ENCODE measurements around the gene CORO2B.

CORO2B gene

DNA sequence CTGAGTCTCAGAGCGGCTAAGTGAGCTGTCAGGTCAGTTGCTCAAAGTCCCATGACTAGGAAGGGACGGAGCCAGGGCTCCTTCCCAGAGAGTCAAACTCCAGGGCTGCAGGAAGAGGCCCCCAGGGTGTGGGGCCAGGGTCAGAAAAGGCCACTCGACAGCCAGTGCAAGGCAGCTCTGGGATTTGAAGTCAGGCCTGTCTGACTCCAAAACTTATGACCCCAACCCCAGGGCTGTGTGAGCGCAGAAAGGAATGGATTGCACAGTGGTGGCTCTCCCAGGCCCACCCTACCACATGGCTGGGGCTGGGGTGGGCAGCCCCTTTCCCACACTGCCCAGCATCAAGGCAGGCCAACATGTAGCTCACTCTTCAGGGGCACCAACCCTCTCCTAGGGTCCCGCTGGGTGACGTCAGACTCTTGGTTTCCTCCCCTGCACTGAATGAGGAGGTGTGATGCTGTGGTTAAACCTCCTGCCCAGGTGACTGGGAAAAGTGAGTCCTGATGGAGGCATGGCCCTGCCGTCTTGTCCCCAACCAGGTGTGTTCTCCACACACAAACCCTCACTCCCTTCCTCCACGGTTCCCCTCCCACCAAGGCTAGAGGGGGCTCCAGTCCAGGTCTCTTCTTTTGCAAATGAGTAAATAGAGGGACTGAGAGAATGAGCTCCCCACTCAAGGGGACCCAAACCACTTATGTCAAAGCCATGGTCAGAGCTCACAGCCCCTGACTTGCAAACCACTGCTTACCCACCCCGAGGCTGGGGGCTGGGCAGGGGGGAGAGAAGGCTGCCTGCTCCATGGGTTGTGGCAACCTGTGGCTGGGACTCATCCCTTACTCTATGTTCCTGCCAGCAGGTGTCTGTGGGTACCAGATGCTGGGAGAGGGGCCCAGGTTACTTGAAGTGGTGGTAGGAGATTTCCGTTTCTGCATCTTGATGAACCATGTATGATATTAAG lies 23.8 kb upstream of the CORO2B start:
- no peak for DNase-seq

DNA sequence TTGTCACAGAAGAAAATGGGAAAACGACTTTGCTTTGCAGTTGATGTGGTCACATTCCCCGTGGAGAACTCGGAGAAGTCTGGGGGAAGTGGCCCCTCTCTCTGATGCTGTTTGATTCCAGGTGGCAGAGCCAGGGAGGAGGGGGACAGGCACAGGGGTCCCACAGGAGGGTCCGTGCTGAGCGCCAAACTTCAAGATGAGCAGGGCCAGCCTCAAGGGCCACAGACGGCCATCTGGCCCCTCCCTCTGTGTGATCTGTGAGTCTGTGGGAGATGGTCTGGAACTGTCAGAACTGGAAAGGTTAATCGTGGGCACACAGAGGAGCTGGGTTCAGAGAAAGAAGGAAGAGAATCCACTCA lies 23.1 kb upstream of the CORO2B start:
- no peak for DNase-seq

DNA sequence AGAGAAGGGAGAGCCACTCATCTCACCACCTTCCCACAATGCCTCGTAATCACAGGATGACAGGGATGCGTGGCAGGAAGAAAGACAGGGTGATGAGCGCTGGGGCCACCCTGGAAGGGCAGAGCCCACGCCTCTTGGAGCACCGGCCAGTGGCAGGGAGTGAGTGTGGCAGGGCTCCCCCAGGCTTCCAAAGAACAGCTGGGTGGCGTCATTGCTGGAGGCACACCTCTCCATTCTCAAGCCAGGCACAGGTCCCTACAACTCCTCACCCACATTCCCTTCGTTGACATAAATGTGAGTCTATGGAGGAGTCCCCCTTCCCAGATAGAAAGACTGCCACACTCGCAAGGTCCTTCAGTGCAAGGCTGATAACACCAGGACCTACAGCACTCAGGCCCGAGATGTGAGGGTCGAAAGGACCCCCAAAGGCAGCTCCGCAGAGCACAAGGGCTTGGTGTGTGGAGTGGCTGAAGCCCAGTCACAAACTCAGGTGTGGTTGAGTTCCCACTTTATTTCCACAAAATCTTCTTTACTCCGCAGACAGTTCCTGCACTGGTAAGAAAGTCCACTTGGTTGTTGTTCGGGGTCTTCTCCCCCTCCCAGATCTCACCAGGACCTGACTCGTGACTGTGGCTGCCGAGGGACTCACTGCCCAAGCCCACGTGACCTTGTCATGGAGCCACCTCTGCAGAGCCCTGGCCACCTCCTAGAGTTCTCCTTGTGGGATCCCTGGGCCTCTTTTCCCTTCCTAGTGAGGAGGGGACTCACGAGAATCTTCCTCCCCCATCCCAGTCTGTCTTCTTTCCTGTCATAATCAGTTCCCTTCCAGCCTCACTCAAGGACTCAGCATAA lies 22.4 kb upstream of the CORO2B start:
- no peak for DNase-seq

DNA sequence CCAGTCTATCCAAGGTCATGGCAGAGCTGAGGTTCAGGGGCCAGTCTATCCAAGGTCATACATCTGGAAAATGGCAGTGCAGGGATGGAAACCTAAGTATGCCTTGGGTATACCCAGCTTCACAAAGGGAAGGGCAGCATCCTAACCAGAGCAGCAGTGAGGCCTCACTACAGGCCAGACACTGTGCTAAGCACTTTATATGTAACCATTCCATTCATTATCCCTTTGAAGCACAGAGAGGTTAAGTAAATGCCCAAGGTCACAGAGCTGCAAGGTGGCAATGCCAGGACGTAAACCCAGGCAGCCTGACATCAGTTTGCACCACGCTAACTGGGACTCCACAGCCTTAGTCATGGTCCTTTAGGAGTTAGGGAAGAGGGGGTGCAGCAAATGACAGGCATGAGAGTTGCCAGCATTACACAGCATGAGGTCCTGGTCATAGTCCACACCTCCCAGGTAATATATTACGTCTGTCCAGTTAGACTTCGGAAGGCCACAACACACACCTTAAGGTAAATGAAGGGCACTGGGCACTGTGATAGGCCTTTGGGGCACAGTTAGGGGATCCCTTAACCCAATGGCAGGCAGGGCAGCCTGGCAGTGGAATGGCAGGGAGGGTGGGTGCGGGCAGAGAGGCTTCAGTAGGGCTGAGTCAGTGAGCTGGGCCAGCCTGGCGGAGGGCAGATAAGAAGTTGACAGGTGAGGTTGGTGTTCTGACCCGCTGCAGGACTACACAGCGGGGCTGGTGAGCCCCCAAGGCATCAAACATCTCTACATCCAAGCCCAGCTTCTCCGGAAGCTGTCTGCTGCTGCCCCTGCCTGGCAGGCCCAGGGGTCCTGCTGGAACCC lies 21.1 kb upstream of the CORO2B start:
- DNase-seq = no peak

DNA sequence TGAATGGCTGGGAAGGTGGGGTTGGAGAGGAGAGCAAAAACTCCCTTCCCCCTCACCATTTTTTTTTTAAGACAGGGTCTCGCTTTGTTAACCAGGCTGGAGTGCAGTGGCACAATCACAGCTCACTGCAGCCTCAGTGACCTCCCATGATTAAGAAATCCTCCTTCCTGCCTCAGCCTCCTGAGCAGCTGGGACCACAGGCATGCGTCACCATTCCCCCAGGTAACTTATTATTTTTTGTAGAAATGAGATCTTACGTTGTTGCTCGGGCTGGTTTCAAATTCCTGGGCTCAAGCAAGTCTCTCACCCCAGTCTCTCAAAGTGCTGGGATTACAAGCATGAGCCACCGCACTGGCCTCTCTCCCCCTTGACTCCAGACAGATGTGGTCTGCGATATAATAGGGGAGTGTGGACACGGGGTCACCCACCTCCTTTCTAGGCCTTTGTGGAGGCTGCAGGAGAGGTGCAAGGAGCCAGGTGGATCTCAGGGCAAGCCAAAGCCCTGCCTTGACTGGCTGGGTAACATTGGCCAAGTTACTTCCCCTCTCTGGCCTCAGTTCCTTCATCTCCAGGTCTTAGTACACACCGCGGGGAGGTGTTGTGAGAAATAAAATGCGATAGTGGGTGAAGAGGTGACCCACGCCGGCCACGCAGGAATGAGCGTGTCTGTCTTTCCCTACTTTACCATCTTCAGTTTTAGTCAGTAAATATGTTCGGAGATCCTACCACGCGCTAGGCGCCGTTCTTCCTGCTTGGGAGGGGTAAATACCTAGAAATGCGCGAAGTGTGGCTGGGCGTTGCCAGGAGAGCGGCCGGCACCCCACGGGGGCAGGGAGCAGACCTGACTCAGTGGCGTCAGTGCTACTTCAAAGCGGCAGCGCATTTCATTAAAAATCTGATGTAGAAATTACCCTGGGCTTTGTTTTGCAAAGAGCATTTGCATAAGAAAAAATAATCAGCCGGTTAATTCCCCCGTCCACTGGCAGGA lies 20.2 kb upstream of the CORO2B start:
- peak in 1 of 4 experiments; percentile 16 for DNase-seq

DNA sequence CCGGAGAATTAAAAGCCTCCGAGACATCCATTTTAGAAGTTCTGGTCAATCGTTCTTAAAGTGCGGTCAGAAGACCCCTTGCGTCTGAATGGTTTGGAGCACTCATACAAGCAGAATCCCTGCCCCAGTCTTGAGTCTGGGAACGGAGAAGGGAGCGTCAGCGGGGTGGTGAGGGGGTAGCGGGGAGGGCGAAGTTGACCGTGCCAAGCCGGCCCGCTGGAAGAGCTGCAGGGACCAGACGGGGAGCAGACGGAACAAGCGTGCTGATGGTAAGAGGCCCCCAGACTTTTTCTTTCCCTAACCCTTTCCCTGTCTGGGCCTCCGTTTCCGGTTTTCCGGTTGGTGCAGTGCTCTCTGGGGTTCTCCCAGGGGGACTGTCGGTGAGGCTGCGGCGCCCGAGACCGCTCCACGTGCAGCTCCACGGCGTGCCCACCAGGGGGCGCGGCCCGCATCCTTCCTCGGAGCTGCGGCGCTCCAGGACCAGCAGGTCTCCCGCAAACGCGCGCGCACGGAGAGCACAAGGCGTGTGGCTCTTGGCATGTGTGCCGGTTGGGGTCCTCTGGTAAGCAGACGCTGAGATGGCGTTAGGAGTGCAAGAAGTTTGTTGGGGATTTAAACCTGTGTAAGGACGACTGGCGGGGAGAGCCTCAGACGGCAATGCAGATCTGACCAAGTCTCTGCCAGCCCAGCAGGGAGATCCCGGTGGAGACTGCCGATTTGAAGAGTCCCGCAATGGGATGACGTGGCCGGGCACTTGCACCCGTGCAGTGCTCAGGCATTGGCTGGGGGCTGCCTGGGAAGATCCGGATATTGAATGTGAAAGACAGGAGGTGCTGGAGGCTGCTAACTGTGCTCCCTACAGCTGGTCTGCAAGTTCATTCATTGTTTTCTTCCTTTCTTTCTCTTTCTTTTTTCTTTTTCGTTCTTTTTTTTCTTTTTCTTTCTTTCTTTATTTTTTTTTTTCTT lies 19.2 kb upstream of the CORO2B start:
- DNase-seq = peak; percentile 69 to 88 (median 83)

DNA sequence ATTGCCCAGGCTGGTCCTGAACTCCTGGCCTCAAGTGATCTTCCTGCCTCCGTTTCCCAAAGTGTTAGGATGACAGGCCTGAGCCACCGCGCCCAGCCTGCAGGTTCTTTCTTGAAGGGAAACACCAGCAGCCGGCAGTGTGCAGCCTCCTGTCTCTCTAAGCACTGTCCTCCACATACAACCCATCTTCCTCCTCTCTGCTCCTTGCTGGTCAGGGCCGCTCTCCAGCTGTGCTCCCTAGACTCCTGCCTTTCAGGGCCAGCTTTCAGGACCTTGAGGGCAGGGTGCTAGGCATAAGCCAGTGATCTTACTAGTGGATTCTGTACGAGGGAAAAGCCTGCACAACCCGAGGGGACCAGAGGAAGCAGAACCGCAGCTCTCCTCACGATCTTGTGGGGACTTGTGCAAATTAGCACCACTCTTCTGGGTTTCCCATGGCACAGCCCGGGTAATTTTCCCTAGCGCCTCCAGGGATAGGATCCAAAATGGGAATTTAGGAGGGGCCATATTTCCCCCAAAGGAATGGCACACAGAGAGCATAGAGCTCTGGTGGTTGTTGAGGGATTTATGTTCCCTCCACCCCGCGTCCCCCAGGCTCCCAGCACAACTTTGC lies 18.2 kb upstream of the CORO2B start:
- DNase-seq = no peak

DNA sequence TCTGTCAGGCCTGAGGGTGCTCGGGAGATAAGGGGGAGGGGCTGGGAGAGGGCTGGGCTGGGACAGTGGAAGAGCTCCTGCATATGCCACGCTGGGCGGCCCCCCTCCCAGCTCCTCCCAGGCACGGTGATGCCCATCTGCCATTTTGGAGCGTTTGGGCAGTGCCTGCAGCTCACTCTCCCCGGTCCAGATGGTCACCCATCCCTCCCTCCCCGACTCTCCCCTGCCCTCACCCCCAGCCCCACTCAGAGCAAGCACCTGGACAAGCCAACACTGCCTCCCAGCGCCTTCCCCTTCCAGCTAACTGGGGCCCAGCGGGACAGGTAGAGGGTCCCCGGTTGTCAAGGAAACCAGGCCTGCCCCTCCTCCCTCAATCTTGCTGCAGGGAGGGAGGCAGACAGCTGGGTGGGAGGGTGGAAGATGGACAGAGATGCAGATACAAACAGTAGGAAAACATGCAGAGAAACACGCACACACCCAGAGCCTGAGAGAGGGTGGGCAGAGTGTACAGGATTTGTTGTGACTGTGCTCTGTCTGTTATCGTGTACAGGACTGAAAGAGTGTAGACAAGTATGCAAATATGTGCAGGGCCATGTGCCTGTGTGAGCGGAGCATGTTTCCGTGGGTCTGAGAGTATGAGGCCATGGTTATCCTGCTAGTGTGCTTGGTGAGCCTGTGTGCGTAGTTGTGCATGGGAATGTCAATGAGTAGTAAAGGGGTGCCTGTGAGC lies 17.5 kb upstream of the CORO2B start:
- no peak for DNase-seq

DNA sequence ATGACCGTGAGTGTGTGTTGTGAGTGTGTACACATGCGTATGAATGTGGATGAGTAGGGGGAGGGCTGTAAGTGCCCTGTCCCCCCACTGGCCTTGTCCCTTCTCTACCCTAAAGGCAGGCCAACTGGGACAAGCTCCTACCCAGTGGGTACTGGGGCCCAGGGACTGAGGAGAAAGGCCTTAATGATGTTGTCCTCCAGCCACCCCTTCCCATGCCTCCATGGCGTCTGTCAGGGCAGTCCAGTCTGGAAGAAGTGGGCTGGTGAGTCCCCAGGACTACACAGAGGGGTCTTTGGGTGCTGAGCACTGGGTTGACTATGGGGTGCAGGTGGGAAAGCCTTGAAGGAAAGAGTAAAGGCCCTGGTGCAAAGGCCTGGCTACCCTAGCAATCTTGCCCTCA lies 16.9 kb upstream of the CORO2B start:
- no peak for DNase-seq

DNA sequence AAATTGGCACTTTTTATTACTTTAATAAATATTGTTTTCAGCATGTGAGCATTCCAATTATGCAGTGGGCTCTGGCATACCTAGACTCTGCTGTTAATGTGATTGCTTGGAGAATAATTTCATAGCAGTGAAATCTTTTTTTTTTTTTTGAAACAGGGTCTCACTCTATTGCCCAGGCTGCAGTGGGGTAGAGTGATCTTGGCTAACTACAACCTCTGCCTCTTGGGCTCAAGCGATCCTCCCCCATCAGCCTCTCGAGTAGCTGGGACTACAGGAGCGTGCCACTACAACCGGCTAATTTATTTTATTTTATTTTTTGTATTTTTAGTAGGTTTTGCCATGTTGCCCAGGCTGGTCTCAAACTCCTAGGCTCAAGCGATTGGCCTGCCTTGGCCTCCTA lies 14.6 kb upstream of the CORO2B start:
- no peak for DNase-seq

DNA sequence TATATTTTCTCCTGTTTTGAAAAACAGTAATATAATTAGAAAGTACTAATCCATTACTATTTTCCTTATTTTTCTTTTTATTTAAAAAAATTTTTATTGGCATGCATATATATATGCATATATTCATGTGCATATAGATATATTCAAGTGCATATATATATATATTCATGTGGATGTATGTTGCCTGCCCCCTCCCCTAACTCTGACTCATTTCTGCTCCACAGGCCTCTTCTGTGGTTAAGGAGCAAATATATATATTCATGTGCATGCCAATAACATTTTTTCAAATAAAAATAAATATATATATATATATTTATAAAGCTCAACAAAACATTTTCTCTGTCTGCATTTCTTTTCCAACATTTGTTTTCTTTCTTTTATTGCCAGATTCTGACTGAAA lies 13.6 kb upstream of the CORO2B start:
- DNase-seq = no peak

DNA sequence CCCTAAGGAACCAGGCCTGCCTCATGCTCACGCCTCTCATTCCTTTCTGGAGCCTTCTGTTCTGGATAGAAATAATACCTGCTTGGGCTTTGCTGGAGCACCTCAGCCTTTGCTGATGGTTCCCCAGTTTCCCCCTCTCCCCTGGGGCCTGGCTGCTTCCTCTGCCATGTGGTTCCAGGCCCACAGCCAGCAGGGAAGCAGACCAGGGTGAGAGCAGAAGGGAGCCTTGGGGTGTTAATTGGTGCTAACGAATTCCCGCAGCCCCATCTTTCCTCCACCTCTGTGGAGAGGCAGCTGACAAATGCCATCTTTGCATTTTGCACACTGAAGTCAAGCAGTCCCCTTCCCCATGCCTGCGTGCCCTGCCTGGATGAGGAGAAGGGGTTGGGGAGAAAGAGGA lies 13.1 kb upstream of the CORO2B start:
- no peak for DNase-seq

DNA sequence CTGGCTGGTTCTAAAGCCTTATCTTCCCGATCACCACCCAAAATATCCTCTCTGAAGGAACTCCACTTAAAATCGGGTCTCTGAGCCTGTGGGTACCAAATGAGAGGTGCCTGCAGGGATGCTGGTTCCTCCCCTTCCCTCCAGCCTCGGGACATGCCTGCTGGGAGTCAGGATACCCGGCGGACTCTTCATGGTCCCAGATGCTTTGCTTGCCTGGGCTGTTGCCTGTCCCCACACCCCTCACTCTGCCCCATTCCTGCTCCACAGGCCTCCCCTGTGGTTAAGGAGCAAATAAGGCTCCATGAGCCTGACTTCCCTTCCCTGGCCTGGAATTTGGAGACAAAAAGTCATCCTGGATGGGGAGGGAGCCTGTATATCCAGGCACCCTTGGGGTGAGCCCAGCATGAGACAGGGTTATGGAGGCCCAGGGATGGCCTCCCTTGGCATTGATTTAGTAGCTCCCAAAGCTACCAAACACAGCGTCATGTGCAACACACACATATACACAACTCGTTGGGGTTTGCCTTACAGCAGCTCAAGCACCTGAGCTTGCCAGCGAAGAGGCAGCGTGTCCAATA lies 12.3 kb upstream of the CORO2B start:
- no peak for DNase-seq

DNA sequence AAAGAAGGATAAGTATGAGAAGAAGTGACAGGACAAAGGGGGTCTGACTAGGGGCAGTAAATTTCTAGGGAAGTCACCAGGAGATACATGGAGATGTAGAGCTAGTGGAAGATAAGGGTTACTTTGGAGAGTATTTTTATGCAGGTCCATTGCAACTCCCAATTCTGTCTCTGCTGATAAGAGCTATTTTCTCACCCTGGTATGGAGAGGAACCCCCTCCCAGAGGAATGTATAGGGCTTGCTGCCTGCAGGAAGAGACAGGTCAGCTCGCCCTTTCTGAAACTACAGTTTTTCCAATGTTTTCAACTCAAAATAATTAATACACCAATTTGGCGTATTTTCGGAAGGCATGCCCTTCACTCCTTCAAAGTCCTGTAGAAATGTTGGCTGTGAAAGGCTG lies 11.4 kb upstream of the CORO2B start:
- DNase-seq = no peak

DNA sequence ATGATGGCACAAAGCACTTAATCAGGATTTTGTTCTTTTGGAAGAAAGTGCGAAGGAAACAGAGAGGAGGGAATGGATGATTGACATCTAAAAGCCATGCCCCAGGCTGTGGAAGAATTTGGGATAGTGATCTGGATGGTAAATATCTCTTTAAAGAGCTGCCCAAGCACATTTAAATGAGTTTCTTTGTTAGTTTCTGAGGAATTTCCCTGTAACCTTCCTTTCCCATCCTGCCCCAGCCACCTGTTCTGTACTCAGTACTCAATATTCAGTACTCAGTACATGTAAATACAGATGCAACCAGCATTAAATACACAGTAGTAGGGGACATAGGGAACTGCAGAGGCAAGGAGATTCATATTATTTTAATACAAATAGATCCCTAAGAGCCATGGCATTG lies 7.8 kb upstream of the CORO2B start:
- no peak for DNase-seq

DNA sequence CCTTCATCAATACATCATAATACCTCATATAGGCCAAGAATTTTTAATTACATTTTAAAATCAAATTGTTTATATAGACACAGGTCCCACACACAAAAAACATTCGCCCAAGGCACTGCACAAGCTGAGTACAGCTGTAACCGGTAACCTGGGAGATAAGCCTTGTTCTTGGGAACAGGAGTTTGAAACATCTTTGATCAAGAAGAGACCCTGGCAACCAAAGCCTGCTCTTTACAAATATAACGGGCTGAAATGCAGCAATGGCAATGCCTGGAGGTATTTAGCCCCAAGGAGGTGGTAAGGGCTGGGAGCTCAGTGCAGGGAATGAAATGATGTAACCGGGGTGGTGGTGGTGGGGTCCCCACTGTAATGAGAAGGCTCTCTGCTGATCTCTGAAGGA lies 7.2 kb upstream of the CORO2B start:
- DNase-seq = no peak

DNA sequence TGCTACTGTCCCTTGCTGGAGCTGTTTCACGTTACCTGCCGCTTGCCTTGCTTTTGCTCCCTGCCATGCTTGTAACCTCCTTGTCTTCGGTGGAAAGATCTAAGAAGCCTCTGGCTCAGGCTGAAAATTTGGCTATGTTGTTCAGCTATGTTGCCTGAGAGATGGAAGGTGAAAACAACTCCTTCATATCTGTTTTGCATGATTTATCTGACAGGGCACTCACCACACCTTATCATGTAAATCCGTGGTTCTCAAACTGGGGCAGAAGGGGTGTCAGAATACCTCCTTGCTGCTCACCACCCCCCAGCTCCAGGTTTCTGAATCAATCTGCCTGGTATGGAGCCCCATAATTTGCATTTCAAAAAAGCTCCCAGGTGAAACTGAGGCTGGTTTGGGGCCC lies 6.5 kb upstream of the CORO2B start:
- DNase-seq = no peak

DNA sequence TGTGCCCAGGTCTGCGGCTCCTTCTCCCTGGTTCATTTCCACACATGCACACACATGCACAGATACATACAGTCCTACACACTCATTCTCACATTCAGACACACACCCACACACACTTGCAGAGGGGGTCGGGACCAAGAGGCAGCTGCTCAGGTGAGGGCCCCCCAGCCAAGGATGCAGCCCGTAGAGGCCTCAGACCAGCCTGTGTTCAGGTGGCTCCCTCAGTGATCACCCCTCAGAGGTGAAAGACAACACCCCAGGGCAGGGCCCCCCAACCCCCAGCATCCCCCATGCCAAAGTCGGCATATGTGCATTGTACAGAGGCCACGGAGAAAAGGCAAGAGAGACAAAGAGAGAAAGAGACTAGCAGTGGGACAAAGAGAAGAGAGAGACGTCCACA lies 5.9 kb upstream of the CORO2B start:
- no peak for DNase-seq

DNA sequence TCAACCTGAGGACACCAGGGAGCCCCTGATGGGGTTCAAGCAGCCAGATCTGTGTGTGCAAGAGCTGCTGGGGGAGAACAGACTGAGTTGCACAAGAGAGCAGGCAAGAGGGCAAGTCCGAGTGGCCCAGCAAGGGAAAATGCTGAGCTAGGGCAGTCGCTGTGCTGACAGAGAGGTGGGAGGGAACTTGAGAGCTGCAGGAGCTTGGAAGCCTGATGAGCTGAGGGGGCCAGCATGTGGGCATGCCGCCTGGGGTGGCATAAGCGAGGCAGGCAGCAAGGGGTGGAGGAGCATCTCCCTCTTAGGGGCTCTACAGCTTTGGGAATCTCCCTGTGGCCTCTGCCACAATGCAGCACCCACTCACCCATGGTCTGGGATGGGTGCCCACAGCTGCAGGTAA lies 4.7 kb upstream of the CORO2B start:
- DNase-seq = peak in 3 of 4 experiments; percentile 40 to 45 (median 42)
